ENCODE results near the gene ATL3. TPM values are rescaled to one million over a fixed set of nuclear protein-coding genes. Genes with fewer than 3 reads are reported as not detected.

The ATL3 gene
- total and polyA plus RNA-seq, 2 of the 13 experiments (the other 11 are each of a cell fraction or from before 2014, with no cell fraction given), result not detected

DNA sequence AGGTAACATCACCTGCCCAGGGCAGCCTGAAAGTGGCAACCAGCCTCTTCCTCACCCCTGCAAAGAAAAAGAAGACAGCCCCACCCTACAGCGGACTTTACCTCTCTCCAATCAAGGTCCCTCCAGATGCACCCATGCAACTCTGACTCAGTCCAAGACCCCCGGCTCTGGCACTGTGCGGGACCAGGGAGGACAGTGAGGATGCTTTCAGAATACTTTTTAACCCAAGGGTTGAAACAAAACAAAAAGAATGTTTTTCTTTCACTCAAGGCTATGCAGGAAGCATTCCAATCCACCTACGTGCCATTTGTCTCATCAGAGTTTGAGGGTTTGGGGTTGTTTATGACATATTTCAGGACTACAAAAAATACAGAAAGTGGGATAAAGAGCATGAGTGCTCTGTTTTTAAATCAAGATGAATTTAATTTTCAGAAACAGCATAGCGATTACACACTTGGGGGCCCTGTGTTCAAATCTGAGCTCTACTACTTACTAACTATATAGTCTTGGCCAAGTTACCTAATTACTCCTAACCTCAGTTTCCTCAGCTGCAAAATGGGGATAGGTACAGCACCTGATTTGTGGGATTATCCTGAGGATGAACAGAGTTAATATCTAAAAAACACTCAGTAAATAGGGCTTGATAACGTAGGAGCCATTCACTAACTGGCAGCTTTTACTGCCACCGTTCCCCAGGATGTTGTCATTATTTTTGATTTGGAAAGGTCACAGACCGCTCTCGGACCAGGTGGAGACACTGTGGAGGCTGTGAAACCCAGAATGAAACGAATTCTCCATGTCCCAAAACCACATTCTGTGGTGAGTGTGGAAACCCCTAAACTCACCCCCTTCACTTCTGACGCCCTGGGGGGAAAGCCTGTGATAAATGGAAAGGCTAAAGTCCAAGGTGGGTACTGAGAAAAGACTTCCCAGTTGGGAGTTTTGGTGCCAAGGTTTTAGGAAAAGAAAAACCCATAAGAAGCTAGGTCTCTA, 62.5 kb downstream of the ATL3 start (continued):
- TF ChIP-seq, protein P1, sequence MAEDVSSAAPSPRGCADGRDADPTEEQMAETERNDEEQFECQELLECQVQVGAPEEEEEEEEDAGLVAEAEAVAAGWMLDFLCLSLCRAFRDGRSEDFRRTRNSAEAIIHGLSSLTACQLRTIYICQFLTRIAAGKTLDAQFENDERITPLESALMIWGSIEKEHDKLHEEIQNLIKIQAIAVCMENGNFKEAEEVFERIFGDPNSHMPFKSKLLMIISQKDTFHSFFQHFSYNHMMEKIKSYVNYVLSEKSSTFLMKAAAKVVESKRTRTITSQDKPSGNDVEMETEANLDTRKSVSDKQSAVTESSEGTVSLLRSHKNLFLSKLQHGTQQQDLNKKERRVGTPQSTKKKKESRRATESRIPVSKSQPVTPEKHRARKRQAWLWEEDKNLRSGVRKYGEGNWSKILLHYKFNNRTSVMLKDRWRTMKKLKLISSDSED (CRISPR knock-in tag; IDR thresholded peaks at IDR 0.05), result no peak
- no peak for TF ChIP-seq ZMYM3 (CRISPR knock-in tag; IDR thresholded peaks at IDR 0.05)

DNA sequence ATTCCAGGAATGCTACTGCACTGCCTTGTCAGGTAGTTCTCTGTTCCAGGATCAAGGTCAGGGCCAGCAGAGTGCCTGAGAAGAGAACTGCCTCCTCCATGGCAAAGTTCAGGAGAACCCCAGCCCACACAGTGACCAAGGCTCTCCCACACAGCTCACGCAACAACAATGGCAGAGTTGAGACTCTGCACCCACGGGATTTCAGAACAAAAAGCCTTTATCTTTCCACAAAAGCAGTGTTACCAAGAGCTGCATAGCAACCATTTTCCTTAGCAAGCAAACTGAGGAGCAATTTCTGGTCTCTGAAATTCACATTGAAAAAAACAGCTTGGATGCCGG, 68.0 kb downstream of the ATL3 start:
- intact Hi-C loops (cut with micrococcal nuclease; ENCODE audit: unreplicated experiment) (no loop called here), in situ Hi-C loops (cut with HindIII; ENCODE audit: extremely low pct_ligation_motif_present, low pct_unique_long_range_greater_than_20kb) (no loop called here)
- DNase-seq (ENCODE audit: low spot score) (peak; percentile 86), FAIRE-seq (peak; percentile 93), ATAC-seq (peak; percentile 96)
- H3K4me1 ChIP-seq (ENCODE audit: insufficient read depth, low read length), result peaks cover 24% of the 10 kb centered on the region
- no peaks in the 10 kb centered on the region for H3K36me3 ChIP-seq (replicated peaks in 1 of 2; ENCODE audit: control insufficient read depth in 1 of 2, insufficient read depth in 2 of 2, low read length in 2 of 2)
- no peaks in the 10 kb centered on the region for H3K9me3 ChIP-seq (ENCODE audit: low read length)
- WGBS (ENCODE audit: low lambda C conversion rate), result 4% methylated on average over 3 of the region's 3 CpGs
- no peak overlapping the region for H2AFZ ChIP-seq (ENCODE audit: low read length)
- no peaks in the 10 kb centered on the region for H4K20me1 ChIP-seq (ENCODE audit: insufficient read depth, low read length)
- peak overlapping the region; percentile 39; the same call in 1 of the 2 replicates for H3K9ac ChIP-seq (ENCODE audit: insufficient read depth, low read depth, low read length)
- H3K27me3 ChIP-seq (ENCODE audit: control insufficient read depth in 1 of 2, insufficient read depth in 2 of 2, low read length in 2 of 2), result no peaks in the 10 kb centered on the region
- peak overlapping the region; percentile 73 for H3K27ac ChIP-seq (ENCODE audit: extremely low read length, insufficient read depth, low read length)
- no peaks in the 10 kb centered on the region for H3K79me2 ChIP-seq (ENCODE audit: insufficient read depth, low read length)
- ChIA-PET CTCF (ENCODE audit: low intra/inter-chr PET ratio, low total read pairs) (no interaction called here), POLR2A (interaction anchor here (1.0 to 2.3 kb wide), 2 partner anchors 28 to 112 kb away, joined by 4 to 8 read pairs; no protein-coding TSS in a partner anchor)
- no TSS peak for BruUV-seq (replicated peaks)
- no peak overlapping the region; a peak in 1 of 6 replicates for H3K4me3 ChIP-seq (replicated peaks in 1 of 3; ENCODE audit: insufficient read depth in 1 of 3, low read depth in 2 of 3, low read length in 3 of 3)
- H3K4me2 ChIP-seq (ENCODE audit: low read depth, low read length), result peak overlapping the region; percentile 62
- TF ChIP-seq MEIS2 (CRISPR knock-in tag; IDR thresholded peaks at IDR 0.05) (no peak), FOXC1 (CRISPR knock-in tag; IDR thresholded peaks at IDR 0.05; ENCODE audit: borderline replicate concordance) (no peak), NR2F6 (IDR thresholded peaks at IDR 0.05) (peak; percentile 69), NR2F6 (CRISPR knock-in tag; IDR thresholded peaks at IDR 0.05) (peak; percentile 67; the same call in 1 of the 2 replicates), KLF15 (CRISPR knock-in tag; IDR thresholded peaks at IDR 0.05; ENCODE audit: borderline replicate concordance) (no peak), MAFK (conservative IDR thresholded peaks at IDR 0.05 in 1 of 2, IDR thresholded peaks at IDR 0.05 in 1 of 2; ENCODE audit: low read length in 2 of 2) (peak; percentile 21 to 23; a peak in 1 of 4 replicates), FOXO1 (CRISPR knock-in tag; IDR thresholded peaks at IDR 0.05) (0 out of 2 replicates have a peak, but pooled peaks have one; percentile 65), ZNF547 (CRISPR knock-in tag; IDR thresholded peaks at IDR 0.05) (no peak), RBFOX2 (IDR thresholded peaks at IDR 0.05; ENCODE audit: low read depth, low read length) (no peak), MIXL1 (CRISPR knock-in tag; IDR thresholded peaks at IDR 0.05) (peak; percentile 41; the same call in 1 of the 2 replicates), RARA (CRISPR knock-in tag; IDR thresholded peaks at IDR 0.05) (peak; percentile 89), GFI1 (CRISPR knock-in tag; IDR thresholded peaks at IDR 0.05; ENCODE audit: borderline replicate concordance) (no peak), SRF (IDR thresholded peaks at IDR 0.05; ENCODE audit: low read depth, low read length) (no peak), ISX (CRISPR knock-in tag; conservative IDR thresholded peaks at IDR 0.05) (no peak), ZNF549 (CRISPR knock-in tag; IDR thresholded peaks at IDR 0.05) (no peak), TCF7 (IDR thresholded peaks at IDR 0.05; ENCODE audit: low read depth) (0 out of 2 replicates have a peak, but pooled peaks have one; percentile 8), RFX3 (CRISPR knock-in tag; IDR thresholded peaks at IDR 0.05) (peak; percentile 56), PAF1 (CRISPR knock-in tag; IDR thresholded peaks at IDR 0.05) (no peak)
- TF ChIP-seq, protein P2, sequence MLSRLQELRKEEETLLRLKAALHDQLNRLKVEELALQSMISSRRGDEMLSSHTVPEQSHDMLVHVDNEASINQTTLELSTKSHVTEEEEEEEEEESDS (CRISPR knock-in tag; IDR thresholded peaks at IDR 0.05; ENCODE audit: borderline replicate concordance), result no peak
- TF ChIP-seq, protein P3, sequence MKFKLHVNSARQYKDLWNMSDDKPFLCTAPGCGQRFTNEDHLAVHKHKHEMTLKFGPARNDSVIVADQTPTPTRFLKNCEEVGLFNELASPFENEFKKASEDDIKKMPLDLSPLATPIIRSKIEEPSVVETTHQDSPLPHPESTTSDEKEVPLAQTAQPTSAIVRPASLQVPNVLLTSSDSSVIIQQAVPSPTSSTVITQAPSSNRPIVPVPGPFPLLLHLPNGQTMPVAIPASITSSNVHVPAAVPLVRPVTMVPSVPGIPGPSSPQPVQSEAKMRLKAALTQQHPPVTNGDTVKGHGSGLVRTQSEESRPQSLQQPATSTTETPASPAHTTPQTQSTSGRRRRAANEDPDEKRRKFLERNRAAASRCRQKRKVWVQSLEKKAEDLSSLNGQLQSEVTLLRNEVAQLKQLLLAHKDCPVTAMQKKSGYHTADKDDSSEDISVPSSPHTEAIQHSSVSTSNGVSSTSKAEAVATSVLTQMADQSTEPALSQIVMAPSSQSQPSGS (CRISPR knock-in tag; IDR thresholded peaks at IDR 0.05), result peak; percentile 55; the same call in 1 of the 2 replicates

Data from HepG2 (cell line).